HL-60 (cell line): ENCODE results near the gene P2RY11.

Source experiments
- DNase-seq, 2 experiments: peaks; one replicate each; pipeline ENCODE4 v3.0.0-alpha.2; 2010 to 2020; ENCODE audit warnings: low read depth in 1 of 2, low spot score in 1 of 2
- H3K27ac ChIP-seq: fragments of 250-450 bp; sonication (Bioruptor Pico); replicated peaks from 2 replicates; pipeline ENCODE4 v1.5.1; 2020; ENCODE audit warnings: mild to moderate bottlenecking, moderate library complexity
- H3K27me3 ChIP-seq: fragments of 250-450 bp; sonication (Bioruptor Pico); 2 replicates; pipeline ENCODE4 v1.5.1; 2021; ENCODE audit warnings: mild to moderate bottlenecking, moderate library complexity; ENCODE audit not compliant: insufficient read depth, poor library complexity, severe bottlenecking
- H3K4me3 ChIP-seq: replicated peaks from 2 replicates; pipeline ENCODE4 v1.5.1; 2011; ENCODE audit warnings: mild to moderate bottlenecking, control low read depth, low read length; ENCODE audit not compliant: insufficient read depth
- GABPA ChIP-seq: IDR thresholded peaks from 2 replicates; pipeline ENCODE4 v1.6.1; 2012; ENCODE audit warnings: low read depth
- POLR2AphosphoS5 ChIP-seq: IDR thresholded peaks from 2 replicates; pipeline ENCODE4 v1.6.1; 2012; ENCODE audit warnings: low read depth
- SPI1 ChIP-seq: IDR thresholded peaks from 2 replicates; pipeline ENCODE4 v1.6.1; 2012; ENCODE audit warnings: low read depth, mild to moderate bottlenecking, borderline replicate concordance
- TF ChIP-seq, protein P1 (sequence below): IDR thresholded peaks from one replicate; pipeline ENCODE4 v1.5.1; 2011; ENCODE audit warnings: low read length, control low read depth, inconsistent platforms; ENCODE audit not compliant: insufficient read depth
- TF ChIP-seq, protein P2 (sequence below): IDR thresholded peaks from 2 replicates; pipeline ENCODE4 v1.6.1; 2012; ENCODE audit warnings: low read depth; ENCODE audit not compliant: insufficient replicate concordance

The P2RY11 gene

DNA sequence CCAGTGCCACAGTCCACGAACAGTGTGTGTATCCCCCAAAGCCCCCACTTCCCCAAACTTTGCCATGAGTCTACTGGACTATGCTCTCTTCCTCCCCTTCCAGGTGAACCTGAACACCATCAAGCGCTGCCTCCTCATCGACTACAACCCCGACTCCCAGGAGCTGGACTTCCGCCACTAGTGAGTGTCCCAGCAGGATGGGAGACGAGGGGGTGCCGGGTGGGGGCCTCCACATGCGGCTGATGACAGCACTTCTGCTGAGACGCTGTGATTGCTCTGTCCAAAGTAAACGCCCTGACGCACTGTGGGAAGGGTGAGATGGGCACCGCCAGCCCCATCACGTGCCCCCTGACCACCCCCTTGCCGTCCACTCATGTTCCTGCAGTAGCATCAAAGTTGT, 2.0 kb upstream of the P2RY11 start:
- H3K27me3 ChIP-seq = no peaks in the 10 kb centered on the region
- TF ChIP-seq SPI1 (peak; percentile 3; the same call in 1 of the 2 replicates), POLR2AphosphoS5 (peak; percentile 5; the same call in 1 of the 2 replicates)
- TF ChIP-seq, protein P1, sequence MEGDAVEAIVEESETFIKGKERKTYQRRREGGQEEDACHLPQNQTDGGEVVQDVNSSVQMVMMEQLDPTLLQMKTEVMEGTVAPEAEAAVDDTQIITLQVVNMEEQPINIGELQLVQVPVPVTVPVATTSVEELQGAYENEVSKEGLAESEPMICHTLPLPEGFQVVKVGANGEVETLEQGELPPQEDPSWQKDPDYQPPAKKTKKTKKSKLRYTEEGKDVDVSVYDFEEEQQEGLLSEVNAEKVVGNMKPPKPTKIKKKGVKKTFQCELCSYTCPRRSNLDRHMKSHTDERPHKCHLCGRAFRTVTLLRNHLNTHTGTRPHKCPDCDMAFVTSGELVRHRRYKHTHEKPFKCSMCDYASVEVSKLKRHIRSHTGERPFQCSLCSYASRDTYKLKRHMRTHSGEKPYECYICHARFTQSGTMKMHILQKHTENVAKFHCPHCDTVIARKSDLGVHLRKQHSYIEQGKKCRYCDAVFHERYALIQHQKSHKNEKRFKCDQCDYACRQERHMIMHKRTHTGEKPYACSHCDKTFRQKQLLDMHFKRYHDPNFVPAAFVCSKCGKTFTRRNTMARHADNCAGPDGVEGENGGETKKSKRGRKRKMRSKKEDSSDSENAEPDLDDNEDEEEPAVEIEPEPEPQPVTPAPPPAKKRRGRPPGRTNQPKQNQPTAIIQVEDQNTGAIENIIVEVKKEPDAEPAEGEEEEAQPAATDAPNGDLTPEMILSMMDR = no peak
- H3K4me3 ChIP-seq = no peak overlapping the region
- DNase-seq = no peak
- peak overlapping the region; percentile 89 for H3K27ac ChIP-seq

DNA sequence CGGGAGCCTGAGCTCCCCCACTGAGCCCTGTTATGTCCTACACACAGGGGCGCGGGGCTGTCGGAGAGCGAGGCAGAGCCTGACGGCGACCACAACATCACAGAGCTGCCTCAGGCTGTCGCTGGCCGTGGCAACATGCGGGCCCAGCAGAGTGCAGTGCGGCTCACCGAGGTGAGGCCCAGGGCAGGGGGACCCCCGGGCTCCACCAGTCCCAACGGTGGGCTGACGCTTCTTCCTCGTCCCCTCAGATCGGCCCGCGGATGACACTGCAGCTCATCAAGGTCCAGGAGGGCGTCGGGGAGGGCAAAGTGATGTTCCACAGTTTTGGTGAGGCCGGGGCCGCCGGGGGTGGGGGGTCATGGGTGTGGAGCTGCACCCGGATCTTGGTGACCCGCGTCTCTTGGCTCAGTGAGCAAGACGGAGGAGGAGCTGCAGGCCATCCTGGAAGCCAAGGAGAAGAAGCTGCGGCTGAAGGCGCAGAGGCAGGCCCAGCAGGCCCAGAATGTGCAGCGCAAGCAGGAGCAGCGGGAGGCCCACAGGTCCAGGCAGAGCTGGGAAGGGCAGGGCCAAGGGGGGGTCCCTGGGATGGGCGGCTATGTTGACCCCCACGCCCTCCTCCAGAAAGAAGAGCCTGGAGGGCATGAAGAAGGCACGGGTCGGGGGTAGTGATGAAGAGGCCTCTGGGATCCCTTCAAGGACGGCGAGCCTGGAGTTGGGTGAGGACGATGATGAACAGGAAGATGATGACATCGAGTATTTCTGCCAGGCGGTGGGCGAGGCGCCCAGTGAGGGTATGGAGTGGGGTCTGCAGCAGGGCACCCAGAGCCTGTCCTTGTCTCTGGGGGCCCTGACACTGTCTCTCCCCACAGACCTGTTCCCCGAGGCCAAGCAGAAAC, 1.2 kb upstream of the P2RY11 start:
- TF ChIP-seq, protein P2, sequence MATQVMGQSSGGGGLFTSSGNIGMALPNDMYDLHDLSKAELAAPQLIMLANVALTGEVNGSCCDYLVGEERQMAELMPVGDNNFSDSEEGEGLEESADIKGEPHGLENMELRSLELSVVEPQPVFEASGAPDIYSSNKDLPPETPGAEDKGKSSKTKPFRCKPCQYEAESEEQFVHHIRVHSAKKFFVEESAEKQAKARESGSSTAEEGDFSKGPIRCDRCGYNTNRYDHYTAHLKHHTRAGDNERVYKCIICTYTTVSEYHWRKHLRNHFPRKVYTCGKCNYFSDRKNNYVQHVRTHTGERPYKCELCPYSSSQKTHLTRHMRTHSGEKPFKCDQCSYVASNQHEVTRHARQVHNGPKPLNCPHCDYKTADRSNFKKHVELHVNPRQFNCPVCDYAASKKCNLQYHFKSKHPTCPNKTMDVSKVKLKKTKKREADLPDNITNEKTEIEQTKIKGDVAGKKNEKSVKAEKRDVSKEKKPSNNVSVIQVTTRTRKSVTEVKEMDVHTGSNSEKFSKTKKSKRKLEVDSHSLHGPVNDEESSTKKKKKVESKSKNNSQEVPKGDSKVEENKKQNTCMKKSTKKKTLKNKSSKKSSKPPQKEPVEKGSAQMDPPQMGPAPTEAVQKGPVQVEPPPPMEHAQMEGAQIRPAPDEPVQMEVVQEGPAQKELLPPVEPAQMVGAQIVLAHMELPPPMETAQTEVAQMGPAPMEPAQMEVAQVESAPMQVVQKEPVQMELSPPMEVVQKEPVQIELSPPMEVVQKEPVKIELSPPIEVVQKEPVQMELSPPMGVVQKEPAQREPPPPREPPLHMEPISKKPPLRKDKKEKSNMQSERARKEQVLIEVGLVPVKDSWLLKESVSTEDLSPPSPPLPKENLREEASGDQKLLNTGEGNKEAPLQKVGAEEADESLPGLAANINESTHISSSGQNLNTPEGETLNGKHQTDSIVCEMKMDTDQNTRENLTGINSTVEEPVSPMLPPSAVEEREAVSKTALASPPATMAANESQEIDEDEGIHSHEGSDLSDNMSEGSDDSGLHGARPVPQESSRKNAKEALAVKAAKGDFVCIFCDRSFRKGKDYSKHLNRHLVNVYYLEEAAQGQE = no peak
- TF ChIP-seq, protein P1 = no peak
- TF ChIP-seq POLR2AphosphoS5 (peak; percentile 19), SPI1 (no peak)
- H3K27ac ChIP-seq = peak overlapping the region; percentile 89
- no peak overlapping the region for H3K4me3 ChIP-seq

DNA sequence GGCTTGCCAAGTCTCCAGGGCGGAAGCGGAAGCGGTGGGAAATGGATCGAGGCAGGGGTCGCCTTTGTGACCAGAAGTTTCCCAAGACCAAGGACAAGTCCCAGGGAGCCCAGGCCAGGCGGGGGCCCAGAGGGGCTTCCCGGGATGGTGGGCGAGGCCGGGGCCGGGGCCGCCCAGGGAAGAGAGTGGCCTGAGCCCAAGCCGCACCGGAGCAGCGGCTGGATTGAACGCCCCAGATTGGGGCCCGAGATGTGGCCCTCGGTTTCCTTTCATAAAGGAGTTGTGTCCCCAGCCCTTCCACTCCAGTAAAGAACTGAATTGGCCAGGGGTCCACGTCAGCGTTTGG, 548 bp upstream of the P2RY11 start:
- TF ChIP-seq, protein P2 = no peak
- TF ChIP-seq GABPA = no peak
- TF ChIP-seq, protein P1 = no peak
- no peak for TF ChIP-seq POLR2AphosphoS5
- no peaks in the 10 kb centered on the region for H3K27me3 ChIP-seq
- DNase-seq = no peak
- peak overlapping the region; percentile 89 for H3K27ac ChIP-seq
- no peak overlapping the region for H3K4me3 ChIP-seq

More for the DNA sequence above, 1.2 kb upstream of the P2RY11 start:
- DNase-seq = no peak
- no peaks in the 10 kb centered on the region for H3K27me3 ChIP-seq
